HCEC 1CT (cell line): Measurements from ENCODE around the gene SOX6.
"Not testable (repeated sequence)": the region's sequence is repeated elsewhere in the genome, so short reads cannot be mapped to it uniquely, and the experiment has no call there.

Experiments
- DNase-seq: peaks from one replicate; pipeline ENCODE4 v3.0.0-alpha.2; 2017

The SOX6 gene

DNA sequence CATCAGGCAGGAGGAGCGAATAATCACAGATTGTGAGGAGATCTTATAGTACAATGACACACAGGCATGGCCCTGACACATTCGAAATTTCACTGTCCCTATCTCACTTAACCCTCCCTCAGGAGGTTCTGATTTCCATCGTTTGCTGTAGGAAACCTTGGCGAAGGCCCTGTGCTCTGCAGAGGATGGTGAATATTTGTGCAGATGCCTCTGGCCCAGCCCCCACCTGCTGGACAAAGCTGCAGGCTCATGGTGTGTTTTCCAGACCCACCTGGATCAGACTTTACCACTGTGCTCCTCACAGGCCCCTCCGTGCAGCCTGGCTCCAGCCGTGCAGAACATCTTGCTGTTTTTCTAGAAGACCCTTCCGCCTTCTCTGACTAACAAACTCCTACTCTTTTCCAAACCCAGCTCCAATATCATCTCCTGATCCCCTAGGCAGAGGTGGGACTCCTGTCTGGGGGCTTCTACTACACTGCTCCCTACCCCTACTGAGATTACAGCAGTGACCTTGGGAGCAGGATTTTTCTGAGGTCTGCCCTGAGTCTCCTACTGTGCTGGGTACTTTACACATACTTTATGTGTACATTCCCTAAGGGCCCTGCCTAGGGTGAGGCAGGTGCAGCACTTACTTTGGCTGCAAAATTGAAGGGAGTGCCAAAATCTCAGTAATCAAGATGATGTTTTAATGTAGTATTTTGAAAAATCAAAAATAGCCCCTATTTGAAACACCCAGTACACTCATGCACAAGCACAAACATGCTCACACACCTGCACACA lies 412.7 kb downstream of the SOX6 start:
- DNase-seq: no peak

- no peak for DNase-seq
These were observed 413.4 kb downstream of the SOX6 start for GRCh38 chr11:15942936-15943335.

DNA sequence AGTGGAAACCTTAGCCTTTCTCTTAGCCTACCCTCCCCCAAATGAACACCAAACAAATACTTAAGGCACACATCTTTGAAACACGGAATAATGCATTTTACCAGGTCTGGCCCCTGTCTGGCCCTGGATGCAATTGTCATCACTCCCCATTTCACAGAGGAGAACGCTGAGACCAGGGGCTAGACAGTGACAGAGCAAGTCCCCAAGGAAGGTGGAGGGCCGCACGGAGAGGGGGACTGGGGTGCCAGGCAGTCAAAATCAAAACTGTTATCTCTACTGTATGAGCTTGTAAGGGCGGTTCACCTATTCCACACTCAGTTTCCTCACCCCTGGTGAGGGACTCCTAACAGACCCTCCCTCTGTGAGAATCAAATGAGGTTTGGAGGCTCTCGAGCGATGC lies 414.2 kb downstream of the SOX6 start:
- no peak for DNase-seq

DNA sequence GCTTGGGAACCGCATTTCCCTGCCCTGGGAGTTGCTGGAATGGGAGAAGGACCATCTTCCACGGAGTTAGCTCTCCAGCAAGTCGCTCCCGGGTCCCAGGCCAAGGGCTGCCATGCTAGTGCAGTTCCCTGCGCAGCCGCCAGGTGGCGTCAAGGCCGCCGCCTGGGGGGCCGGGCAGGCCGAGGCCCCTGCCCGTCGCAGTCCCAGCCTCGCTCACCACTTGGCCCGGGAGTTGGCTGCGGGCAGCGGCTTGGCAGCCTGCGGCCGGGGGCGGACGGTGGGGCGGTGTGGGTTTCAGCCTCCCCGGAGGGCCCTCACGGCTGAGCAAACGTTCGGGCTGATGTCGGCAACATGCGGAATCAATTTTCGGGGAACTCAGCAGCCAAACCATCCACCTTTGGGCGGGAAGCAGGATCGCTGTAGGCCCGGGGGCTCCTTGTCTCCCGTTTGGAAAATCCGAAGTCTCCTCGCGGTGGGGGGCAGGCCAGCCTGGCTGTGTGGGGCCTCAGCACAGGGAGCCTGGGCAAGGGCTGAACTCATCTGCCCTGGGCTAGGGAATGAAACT lies 415.1 kb downstream of the SOX6 start:
- DNase-seq: no peak

GRCh38 chr11:15940462-15941205 lies 415.7 kb downstream of the SOX6 start:
- DNase-seq: no peak

DNA sequence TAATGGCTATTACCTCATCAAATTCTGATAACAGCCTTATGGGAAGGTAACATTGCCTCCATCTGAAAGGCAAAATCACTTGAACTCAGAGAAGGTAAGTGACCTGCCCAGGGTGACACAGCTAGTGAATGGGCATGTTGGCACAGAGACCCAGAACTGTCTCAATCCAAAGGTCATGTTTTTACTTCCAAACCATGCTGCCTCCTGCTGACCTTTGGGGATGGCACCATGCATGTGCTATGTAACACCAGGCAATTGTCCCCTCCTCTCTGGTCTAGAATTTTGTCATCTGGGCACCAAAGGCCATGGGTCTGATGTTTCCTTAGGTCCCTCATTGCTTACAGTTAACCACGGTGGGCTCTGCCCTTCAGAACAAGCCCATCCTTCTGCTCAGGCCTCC lies 417.4 kb downstream of the SOX6 start:
- no peak for DNase-seq

DNA sequence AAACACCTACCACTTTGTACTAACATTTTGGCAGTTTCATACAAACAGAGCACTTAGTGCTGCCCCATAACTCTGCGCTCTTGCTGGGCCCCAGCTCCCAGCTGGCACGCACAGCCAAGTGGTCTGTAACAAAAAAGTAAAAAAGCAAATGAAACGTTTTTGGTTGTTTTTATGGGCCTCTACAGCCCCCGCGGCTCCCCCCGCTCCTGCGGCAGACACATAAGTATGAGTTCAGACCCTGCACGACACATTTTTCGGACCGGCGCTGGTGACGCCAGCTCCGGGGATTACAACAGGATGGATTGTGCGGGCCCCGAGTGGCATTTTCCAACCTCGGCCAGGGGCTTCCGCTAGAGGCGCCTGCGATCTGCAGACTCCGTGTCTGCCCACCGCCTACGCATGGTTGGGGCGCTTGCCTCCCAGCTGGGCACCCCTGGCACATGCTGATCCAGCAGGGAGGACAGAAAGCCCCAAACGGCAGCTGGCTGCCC lies 418.2 kb downstream of the SOX6 start:
- no peak for DNase-seq

DNA sequence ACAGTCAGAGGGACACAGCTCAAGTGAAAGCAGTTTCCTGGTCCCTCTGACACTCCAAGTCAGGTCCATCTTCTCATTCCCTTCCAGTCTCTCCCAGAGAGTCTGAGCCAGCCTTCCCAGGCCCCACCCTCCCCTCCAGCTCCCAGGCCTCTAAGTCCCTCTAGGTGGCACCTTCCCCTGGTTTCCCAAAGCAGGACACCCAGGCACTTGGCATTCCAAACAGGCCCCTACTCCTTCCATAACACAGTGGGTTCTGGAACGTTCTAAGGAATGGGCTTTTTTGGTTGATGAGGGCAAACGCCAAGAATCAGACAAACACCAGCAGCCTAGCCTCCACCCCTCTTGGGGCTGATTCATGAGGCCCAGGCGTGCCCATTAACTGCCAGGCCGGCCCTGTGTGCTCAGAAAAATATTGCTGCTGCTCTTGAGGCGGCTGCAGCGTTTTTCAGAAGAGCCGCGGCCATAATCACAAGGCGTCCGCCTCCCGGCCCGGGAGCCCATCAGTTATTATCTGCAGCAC lies 418.7 kb downstream of the SOX6 start:
- no peak for DNase-seq

DNA sequence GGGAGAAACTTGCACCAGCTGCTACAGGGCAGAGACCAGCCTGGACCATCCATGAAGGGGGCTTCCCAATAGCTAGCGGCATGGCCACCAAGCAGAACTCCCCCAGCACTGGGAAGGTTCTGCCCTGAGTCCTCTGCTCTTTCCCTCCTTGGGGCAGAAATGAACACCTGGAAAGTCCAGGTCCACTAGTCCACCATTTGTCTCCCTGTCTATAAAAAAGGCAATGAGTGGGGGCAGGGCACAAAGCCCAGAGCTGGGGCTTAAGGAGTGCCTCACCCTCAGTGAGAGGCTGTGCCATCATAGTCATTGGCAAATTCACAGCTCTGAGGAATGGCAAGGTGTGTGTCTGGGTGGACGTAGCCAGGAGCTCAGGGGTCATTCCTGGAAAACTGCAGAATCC lies 420.3 kb downstream of the SOX6 start:
- DNase-seq: no peak

- no peak for DNase-seq
These were observed 421.0 kb downstream of the SOX6 start for GRCh38 chr11:15935373-15935772.

- no peak for DNase-seq
These were observed 422.3 kb downstream of the SOX6 start for GRCh38 chr11:15933886-15934625.

- no peak for DNase-seq
These were observed 423.9 kb downstream of the SOX6 start for GRCh38 chr11:15932417-15932816.

DNA sequence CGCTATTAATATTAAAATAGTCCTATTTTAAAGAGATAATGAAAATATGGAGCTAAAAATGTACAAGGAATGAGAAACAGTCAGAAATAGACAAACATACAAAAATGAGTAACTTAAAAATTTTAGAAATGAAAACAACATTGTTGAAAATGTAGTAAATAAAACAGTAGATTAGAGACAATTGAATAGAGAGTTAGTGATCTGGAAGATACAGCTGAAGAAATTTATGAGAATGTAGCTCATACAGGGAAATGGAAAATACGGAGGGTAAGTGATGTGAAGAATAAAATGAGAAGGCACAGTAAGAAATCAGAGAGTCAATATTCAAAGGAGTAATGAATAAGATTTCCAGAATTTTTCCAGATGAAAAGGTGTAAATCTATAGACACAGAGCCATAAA lies 424.8 kb downstream of the SOX6 start:
- no peak for DNase-seq

- no peak for DNase-seq
These were observed 425.8 kb downstream of the SOX6 start for GRCh38 chr11:15930442-15931025.

GRCh38 chr11:15929371-15929901 lies 426.9 kb downstream of the SOX6 start:
- DNase-seq: no peak

DNA sequence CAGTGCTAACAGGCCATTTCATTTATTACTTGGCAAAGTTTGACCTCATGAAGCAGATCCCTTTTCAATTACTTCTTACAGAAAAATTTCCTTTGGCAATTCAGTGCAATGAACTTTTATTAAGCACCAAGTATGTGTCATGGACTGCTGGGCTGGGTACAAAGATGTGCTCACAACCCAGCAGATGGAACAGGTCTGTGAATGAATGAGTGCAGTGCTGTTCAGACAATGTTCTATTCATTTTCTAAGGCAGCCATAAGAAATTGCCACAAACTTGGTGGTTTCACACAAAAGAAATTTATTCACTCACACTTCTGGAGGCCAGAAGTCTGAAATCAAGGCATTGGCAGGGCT lies 428.5 kb downstream of the SOX6 start:
- no peak for DNase-seq

DNA sequence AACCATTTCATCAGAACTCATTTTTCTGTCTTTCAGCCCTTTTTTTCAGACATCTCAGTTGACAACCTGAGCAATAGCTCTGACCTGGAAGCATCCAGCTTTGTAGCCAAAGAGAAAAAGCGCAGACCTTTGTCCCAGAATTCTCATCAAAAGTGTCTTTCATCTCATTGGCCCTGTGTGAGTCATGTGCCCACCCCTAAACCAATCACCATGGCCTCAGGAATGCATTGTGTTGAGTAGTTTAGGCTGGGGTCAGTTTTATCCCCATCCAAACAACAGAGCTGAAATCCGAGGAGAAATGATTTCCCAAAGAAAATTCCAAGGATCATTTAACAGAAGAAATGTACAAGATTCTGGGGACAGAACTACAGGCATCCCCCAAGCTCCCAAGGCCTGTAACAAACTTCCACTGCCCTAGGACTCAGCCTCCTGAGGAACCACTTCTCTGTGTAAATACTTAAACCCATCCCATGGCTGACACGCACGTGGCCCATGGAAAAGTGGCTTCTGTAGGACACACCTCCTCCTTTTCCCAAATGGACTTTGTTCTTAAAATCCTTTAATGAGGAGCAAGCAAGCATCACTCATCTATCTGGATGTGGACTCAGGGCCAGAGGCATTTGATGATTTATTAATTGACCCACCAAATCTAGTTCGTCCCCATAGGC lies 429.0 kb downstream of the SOX6 start:
- DNase-seq: no peak

DNA sequence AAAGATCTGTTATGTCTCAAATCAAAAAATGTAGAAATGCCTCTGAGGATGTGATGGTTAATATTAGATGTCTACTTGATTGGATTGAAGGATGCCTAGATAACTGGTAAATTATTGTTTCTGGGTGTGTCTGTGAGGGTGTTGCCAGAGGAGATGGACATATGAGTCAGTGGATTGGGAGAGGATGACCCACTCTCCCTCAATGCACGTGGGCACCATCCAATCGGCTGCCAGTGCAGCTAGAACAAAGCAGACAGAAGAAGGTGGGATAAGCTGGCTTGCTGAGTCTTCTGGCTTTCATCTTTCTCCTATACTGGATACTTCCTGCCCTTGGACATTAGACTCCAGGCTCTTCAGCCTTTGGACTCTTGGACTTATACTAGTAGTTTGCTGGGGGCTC lies 430.3 kb downstream of the SOX6 start:
- DNase-seq: no peak

DNA sequence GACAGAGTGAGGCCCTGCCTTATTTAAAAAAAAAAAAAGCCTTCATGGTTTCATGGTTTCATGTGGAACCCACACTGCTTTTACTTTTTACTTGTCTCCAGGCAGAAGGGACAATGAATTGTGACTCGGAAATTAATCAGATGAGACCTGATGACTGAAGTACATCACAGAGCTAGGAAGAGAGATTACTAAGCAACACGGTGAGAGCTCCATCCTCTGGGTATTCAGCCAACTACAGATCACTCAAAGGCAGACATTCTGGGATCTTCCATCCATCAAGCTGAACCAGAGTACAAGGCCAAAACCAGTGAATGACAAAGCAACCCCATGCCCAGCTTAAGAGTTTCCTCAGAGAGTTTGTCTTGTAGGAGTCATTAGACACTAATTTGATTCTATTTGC lies 433.2 kb downstream of the SOX6 start:
- no peak for DNase-seq

GRCh38 chr11:15922745-15923144 lies 433.6 kb downstream of the SOX6 start:
- DNase-seq: not testable (repeated sequence)

- no peak for DNase-seq
These were observed 435.3 kb downstream of the SOX6 start for GRCh38 chr11:15920856-15921629.
